HG03097 (cell line): ENCODE results near the gene ZSWIM3.
A peak's percentile ranks its signal among the peaks of the same experiment; 100 is the strongest.

Experiments used
- ATAC-seq: cut with Tn5 transposase; IDR thresholded peaks from one replicate; pipeline ENCODE4 v1.9.1; 2021; ENCODE audit not compliant: unreplicated experiment, low FRiP score

ZSWIM3 gene

GRCh38 chr20:45907219-45907948, 50.0 kb downstream of the ZSWIM3 start:
- ATAC-seq, result no peak

GRCh38 chr20:45908084-45908483, 50.7 kb downstream of the ZSWIM3 start:
- ATAC-seq, result no peak

GRCh38 chr20:45909336-45909808, 52.0 kb downstream of the ZSWIM3 start:
- ATAC-seq, result no peak

GRCh38 chr20:45909817-45910669, 52.6 kb downstream of the ZSWIM3 start:
- no peak for ATAC-seq

- ATAC-seq, result peak; percentile 86
Measured at GRCh38 chr20:45910670-45911485, 53.5 kb downstream of the ZSWIM3 start.

- no peak for ATAC-seq
Measured at GRCh38 chr20:45911486-45912343, 54.3 kb downstream of the ZSWIM3 start, which contains the start of gene PLTP. Gene PLTP, minus strand, starts transcription at chr20:45912155. Its CDS starts 703 bp downstream, at chr20:45911452.

- no peak for ATAC-seq
Measured at GRCh38 chr20:45912344-45912682, 54.9 kb downstream of the ZSWIM3 start.

- ATAC-seq, result no peak
Measured at GRCh38 chr20:45913116-45913515, 55.7 kb downstream of the ZSWIM3 start.

GRCh38 chr20:45917790-45918141, 60.4 kb downstream of the ZSWIM3 start:
- ATAC-seq, result no peak

- no peak for ATAC-seq
Measured at GRCh38 chr20:45918182-45918737, 60.8 kb downstream of the ZSWIM3 start.

- no peak for ATAC-seq
Measured at GRCh38 chr20:45918779-45919537, 61.5 kb downstream of the ZSWIM3 start.

GRCh38 chr20:45919542-45920399, 62.4 kb downstream of the ZSWIM3 start:
- ATAC-seq, result no peak

GRCh38 chr20:45920462-45921336, 63.3 kb downstream of the ZSWIM3 start:
- ATAC-seq, result no peak

- ATAC-seq, result no peak
Measured at GRCh38 chr20:45921337-45922189, 64.1 kb downstream of the ZSWIM3 start.

GRCh38 chr20:45924391-45925261, 67.2 kb downstream of the ZSWIM3 start:
- ATAC-seq, result no peak
